Ovary (tissue), 3 donors: ENCODE measurements around the gene PPDPF.

Source experiments
- POLR2A ChIP-seq: fragments of 450-650 bp; IDR thresholded peaks from one replicate; pipeline ENCODE4 v1.6.1; 2017; ENCODE audit warnings: antibody characterized with exemption, mild to moderate bottlenecking, moderate library complexity
- TF ChIP-seq, protein P1 (sequence below), 3 donors: fragments of 450-650 bp in 2 of 3; fragments of 200-600 bp in 1 of 3; IDR thresholded peaks; one replicate each; pipeline versions ENCODE4 v1.5.1 to v1.8.0; 2016 to 2022; ENCODE audit warnings: antibody characterized with exemption in 3 of 3, mild to moderate bottlenecking in 1 of 3
- donor health status: DM: no; HTN: no; CAD: no.

DNA sequence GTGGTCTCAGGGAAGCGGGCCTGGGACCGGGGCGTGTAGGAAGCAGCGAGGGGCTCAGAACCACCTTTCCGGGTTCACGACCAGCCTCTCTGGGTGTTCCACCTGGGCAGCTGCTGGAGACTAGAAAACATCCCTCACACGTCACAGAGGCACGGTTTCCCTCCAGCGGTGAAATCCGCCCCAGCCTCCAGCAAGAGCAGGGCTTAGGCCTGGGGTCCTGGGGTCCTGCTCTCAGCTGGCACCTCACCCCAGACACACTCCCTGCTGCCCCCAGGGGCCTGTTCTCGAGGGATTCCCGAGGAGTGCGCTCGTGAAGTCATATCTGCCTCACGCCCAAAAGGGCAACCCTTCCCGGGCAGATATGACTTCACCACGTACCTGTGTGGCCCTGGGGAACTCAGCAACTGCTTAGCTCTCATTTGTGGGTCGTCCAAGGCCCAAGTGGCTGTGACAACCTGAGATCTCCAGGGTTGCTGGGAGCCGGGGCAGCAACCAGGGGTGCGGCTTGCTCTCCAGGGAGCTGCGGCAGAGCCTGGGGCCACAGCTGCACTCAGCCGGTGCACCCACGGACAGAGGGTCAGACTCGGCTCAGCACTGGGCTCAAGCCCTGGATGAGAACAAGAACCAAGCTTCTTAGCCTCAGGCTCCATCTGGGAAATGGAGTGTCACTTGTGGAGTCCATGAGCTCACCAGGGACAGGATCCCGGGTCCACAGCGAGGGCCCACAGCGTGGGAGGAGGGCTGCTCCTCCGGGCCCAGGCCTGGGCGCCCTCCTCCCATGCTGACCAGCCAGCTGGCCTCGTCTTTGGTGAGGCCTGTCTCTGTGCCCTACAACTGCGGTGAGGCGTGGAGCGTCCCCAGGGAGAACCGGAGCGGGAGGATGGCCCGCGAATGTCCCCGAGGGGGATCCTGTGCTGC, 34.1 kb downstream of the PPDPF start:
- TF ChIP-seq POLR2A = no peak
- TF ChIP-seq, protein P1, sequence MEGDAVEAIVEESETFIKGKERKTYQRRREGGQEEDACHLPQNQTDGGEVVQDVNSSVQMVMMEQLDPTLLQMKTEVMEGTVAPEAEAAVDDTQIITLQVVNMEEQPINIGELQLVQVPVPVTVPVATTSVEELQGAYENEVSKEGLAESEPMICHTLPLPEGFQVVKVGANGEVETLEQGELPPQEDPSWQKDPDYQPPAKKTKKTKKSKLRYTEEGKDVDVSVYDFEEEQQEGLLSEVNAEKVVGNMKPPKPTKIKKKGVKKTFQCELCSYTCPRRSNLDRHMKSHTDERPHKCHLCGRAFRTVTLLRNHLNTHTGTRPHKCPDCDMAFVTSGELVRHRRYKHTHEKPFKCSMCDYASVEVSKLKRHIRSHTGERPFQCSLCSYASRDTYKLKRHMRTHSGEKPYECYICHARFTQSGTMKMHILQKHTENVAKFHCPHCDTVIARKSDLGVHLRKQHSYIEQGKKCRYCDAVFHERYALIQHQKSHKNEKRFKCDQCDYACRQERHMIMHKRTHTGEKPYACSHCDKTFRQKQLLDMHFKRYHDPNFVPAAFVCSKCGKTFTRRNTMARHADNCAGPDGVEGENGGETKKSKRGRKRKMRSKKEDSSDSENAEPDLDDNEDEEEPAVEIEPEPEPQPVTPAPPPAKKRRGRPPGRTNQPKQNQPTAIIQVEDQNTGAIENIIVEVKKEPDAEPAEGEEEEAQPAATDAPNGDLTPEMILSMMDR (IDR thresholded peaks at IDR 0.05) = no peak
